B cell (primary cell): ENCODE measurements around the gene KCNK17. TPM values are rescaled to one million over a fixed set of nuclear protein-coding genes. Genes with fewer than 3 reads are reported as not detected.

ENCODE experiments used
- ATAC-seq: fragments of 200-7000 bp; cut with Tn5 transposase; one replicate; pipeline ENCODE4 v1.10.0; 2021; ENCODE audit warnings: low read depth, mild to moderate bottlenecking, moderate number of reproducible peaks, moderate library complexity
- CTCF ChIA-PET: fragments of 350-600 bp; sonication (Branson Sonifier 250); formaldehyde crosslinking; loops from one replicate; lab custom pipeline; 2021; ENCODE audit warnings: antibody characterized with exemption, inconsistent platforms; lab: Charles Lee
- POLR2A ChIA-PET: fragments of 350-600 bp; sonication (Branson Sonifier 250); formaldehyde crosslinking; loops from one replicate; lab custom pipeline; 2021; ENCODE audit warnings: antibody characterized with exemption; lab: Charles Lee
- DNase-seq: peaks from one replicate; pipeline ENCODE4 v3.0.0; 2013
- H2AFZ ChIP-seq: 2 replicates; pipeline ENCODE4 v1.6.1; 2012; ENCODE audit warnings: mild to moderate bottlenecking, low read depth, low read length; ENCODE audit not compliant: insufficient read depth, poor library complexity, severe bottlenecking
- H3K27ac ChIP-seq, 2 donors: 1 replicate in 1 of 2; 2 replicates in 1 of 2; pipeline ENCODE4 v1.5.1; 2012 to 2013; ENCODE audit warnings: low read length in 2 of 2, mild to moderate bottlenecking in 2 of 2, moderate library complexity in 1 of 2
- H3K27me3 ChIP-seq, 4 experiments: fragments of 200-600 bp in 1 of 4; sonication (generic) in 1 of 4; replicated peaks in 1 of 4; 1 replicate in 2 of 4; 2 replicates in 2 of 4; pipeline versions ENCODE4 v1.6.1 to v1.7.0; 2013 to 2016; ENCODE audit warnings: low read length in 3 of 4, mild to moderate bottlenecking in 2 of 4, mixed read lengths in 1 of 4, moderate library complexity in 1 of 4; ENCODE audit not compliant: insufficient read depth in 4 of 4, control insufficient read depth in 3 of 4; ENCODE audit errors: control extremely low read depth in 1 of 4
- H3K36me3 ChIP-seq, 2 experiments: replicated peaks in 1 of 2; 1 replicate in 1 of 2; 2 replicates in 1 of 2; pipeline versions ENCODE4 v1.6.1 to v1.7.1; 2013; ENCODE audit warnings: low read length in 1 of 2; ENCODE audit not compliant: insufficient read depth in 2 of 2, control insufficient read depth in 1 of 2; ENCODE audit errors: control extremely low read depth in 1 of 2, extremely low read depth in 1 of 2
- H3K4me1 ChIP-seq, 2 donors: fragments of 200-600 bp in 1 of 2; sonication (generic) in 1 of 2; 1 replicate in 1 of 2; 2 replicates in 1 of 2; pipeline versions ENCODE4 v1.5.1 to v1.6.1; 2013 to 2017; ENCODE audit warnings: low read length in 2 of 2; ENCODE audit not compliant: control insufficient read depth in 2 of 2, insufficient read depth in 2 of 2
- H3K4me2 ChIP-seq: replicated peaks from 2 replicates; pipeline ENCODE3; 2012; ENCODE audit warnings: mild to moderate bottlenecking, low read depth, low read length; ENCODE audit not compliant: poor library complexity, severe bottlenecking
- H3K4me3 ChIP-seq, 5 experiments: fragments of 200-600 bp in 1 of 5; sonication (generic) in 1 of 5; 1 replicate in 3 of 5; 2 replicates in 2 of 5; pipeline versions ENCODE4 v1.5.1 to v1.7.0; 2011 to 2016; ENCODE audit warnings: low read length in 4 of 5, mild to moderate bottlenecking in 4 of 5, low read depth in 2 of 5, control low read depth in 1 of 5, moderate library complexity in 1 of 5; ENCODE audit not compliant: insufficient read depth in 1 of 5; ENCODE audit errors: control extremely low read depth in 1 of 5, extremely low read depth in 1 of 5
- H3K79me2 ChIP-seq: fragments of 200-600 bp; sonication (generic); one replicate; pipeline ENCODE4 v1.6.0; 2016; ENCODE audit warnings: low read length; ENCODE audit not compliant: control insufficient read depth, insufficient read depth
- H3K9ac ChIP-seq: fragments of 200-600 bp; sonication (generic); 2 replicates; pipeline ENCODE4 v1.6.1; 2017; ENCODE audit warnings: mild to moderate bottlenecking, low read length, moderate library complexity
- H3K9me3 ChIP-seq, 3 donors: one replicate each; pipeline versions ENCODE4 v1.6.1 to v1.7.1; 2013; ENCODE audit warnings: low read length in 2 of 3; ENCODE audit not compliant: control insufficient read depth in 2 of 3, insufficient read depth in 1 of 3; ENCODE audit errors: control extremely low read depth in 1 of 3
- H4K20me1 ChIP-seq: 2 replicates; pipeline ENCODE4 v1.6.0; 2012; ENCODE audit warnings: mild to moderate bottlenecking, low read length; ENCODE audit not compliant: insufficient read depth, control insufficient read depth, poor library complexity, severe bottlenecking
- H3K27ac Mint-ChIP-seq: one replicate; pipeline ENCODE4 v1.8.0; 2021; ENCODE audit warnings: mixed read lengths
- H3K27me3 Mint-ChIP-seq: one replicate; pipeline ENCODE4 v1.8.0; 2021; ENCODE audit warnings: mixed read lengths
- H3K4me1 Mint-ChIP-seq: one replicate; pipeline ENCODE4 v1.8.0; 2021; ENCODE audit warnings: mixed read lengths
- H3K4me3 Mint-ChIP-seq: one replicate; pipeline ENCODE4 v1.8.0; 2021; ENCODE audit warnings: mixed read lengths
- H3K9me3 Mint-ChIP-seq: one replicate; pipeline ENCODE4 v1.8.0; 2022; ENCODE audit warnings: mixed read lengths; ENCODE audit not compliant: insufficient read depth
- CTCF ChIP-seq: fragments of 200-600 bp; IDR thresholded peaks from one replicate; pipeline ENCODE4 v1.8.0; 2022; ENCODE audit warnings: antibody characterized with exemption, mild to moderate bottlenecking
- EZH2 ChIP-seq: IDR thresholded peaks from 2 replicates; pipeline ENCODE4 v1.6.1; 2012; ENCODE audit warnings: borderline replicate concordance, low read depth, mild to moderate bottlenecking, moderate library complexity, low read length; ENCODE audit not compliant: insufficient read depth, poor library complexity, severe bottlenecking
- WGBS: methylation state at CpG from one replicate; pipeline ENCODE4 v1.1.5; 2013; ENCODE audit warnings: missing lambda C conversion rate; ENCODE audit not compliant: insufficient coverage; 5-methylcytosine and 5-hydroxymethylcytosine counted together
- intact Hi-C: fragments of 100-400 bp; cut with micrococcal nuclease; formaldehyde crosslinking; loops from one replicate; pipeline ENCODE4 v1.10.0; 2022
- polyA plus RNA-seq: library from polyadenylated mRNA; depleted of rRNA; stranded (reverse); fragments of >200 nt; gene quantifications from 2 replicates; pipeline ENCODE4 v1.2.3, GENCODE V29; 2012
- total RNA-seq, 2 donors: library from RNA; stranded (reverse); fragments of 120-200 nt in 1 of 2; gene quantifications; 1 replicate in 1 of 2; 2 replicates in 1 of 2; pipeline versions ENCODE4 v1.2.3 to v1.2.4, GENCODE V29; 2013 to 2022

The KCNK17 gene
- total and polyA plus RNA-seq, 2 donors (not counting 1 experiment from before 2014, with no cell fraction given) = not detected

DNA sequence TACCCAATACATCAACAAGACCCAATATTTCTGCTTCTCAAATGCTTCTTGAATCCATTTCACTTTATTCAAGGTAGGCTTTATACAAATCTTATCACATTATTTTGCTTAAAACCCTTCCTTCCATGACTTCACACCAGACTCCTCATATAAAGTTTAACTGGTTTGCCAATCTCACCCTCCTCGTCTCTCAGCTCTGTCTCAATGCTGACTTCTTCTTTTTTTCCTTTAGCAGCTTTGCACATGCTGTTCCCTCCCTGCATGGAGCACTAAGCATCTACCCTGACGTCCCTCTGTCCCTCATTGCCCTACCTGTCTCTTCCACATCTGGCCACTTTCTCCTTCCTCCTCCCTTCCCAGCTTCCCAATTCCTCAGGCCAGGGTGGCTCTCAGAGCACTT lies 31.4 kb downstream of the KCNK17 start:
- no peak overlapping the region for H2AFZ ChIP-seq
- H3K9me3 ChIP-seq = peaks cover 0 to 3% (median 0%) of the 10 kb centered on the region in 3 donors
- H3K4me1 ChIP-seq = no peaks in the 10 kb centered on the region
- H3K4me1 Mint-ChIP-seq = no peaks in the 10 kb centered on the region
- H3K9ac ChIP-seq = no peak overlapping the region
- DNase-seq (no peak), ATAC-seq (no peak)
- WGBS = 68% methylated on average over 2 of the region's 2 CpGs
- POLR2A ChIA-PET = no interaction called here
- CTCF ChIA-PET = no interaction called here
- intact Hi-C loops = no loop called here
- H3K27me3 ChIP-seq = peaks cover 0 to 7% (median 0%) of the 10 kb centered on the region in 4 experiments
- TF ChIP-seq CTCF (no peak), EZH2 (no peak)
- H3K27me3 Mint-ChIP-seq = peaks cover 22% of the 10 kb centered on the region
- no peak overlapping the region for H3K27ac Mint-ChIP-seq
- H3K36me3 ChIP-seq = no peaks in the 10 kb centered on the region
- H3K27ac ChIP-seq = no peak overlapping the region
- H3K79me2 ChIP-seq = no peaks in the 10 kb centered on the region
- H3K4me3 Mint-ChIP-seq = no peak overlapping the region
- H4K20me1 ChIP-seq = no peaks in the 10 kb centered on the region
- no peak overlapping the region for H3K4me3 ChIP-seq
- H3K9me3 Mint-ChIP-seq = no peaks in the 10 kb centered on the region
- no peak overlapping the region for H3K4me2 ChIP-seq

- Histone ChIP-seq H4K20me1 (no peaks in the 10 kb centered on the region), H3K4me1 (no peaks in the 10 kb centered on the region), H3K27ac (no peak overlapping the region), H2AFZ (no peak overlapping the region), H3K9ac (no peak overlapping the region), H3K4me2 (no peak overlapping the region), H3K9me3 (no peaks in the 10 kb centered on the region), H3K79me2 (no peaks in the 10 kb centered on the region), H3K27me3 (peaks cover 0 to 4% (median 1%) of the 10 kb centered on the region in 4 experiments), H3K4me3 (no peak overlapping the region), H3K36me3 (no peaks in the 10 kb centered on the region)
- ATAC-seq (no peak), DNase-seq (no peak)
- TF ChIP-seq CTCF = no peak
- TF ChIP-seq EZH2 = no peak
- Mint-ChIP-seq H3K27ac (no peak overlapping the region), H3K4me1 (no peaks in the 10 kb centered on the region), H3K4me3 (no peak overlapping the region), H3K9me3 (no peaks in the 10 kb centered on the region), H3K27me3 (peaks cover 30% of the 10 kb centered on the region)
- ChIA-PET CTCF (no interaction called here), POLR2A (no interaction called here)
- WGBS = 86% methylated on average over 10 of the region's 11 CpGs
- intact Hi-C loops = no loop called here
Measured at GRCh38 chr6:39281312-39281980, 32.8 kb downstream of the KCNK17 start.
